Vagina (tissue), 2 donors: ENCODE data around the gene SPTA1.

Source experiments
- POLR2AphosphoS5 ChIP-seq, 2 donors: sonication (generic); formaldehyde crosslinking; IDR thresholded peaks; one replicate each; pipeline ENCODE4 v1.9.0; 2017; ENCODE audit warnings: antibody characterized with exemption in 2 of 2, mild to moderate bottlenecking in 2 of 2, low read depth in 1 of 2; ENCODE audit not compliant: insufficient read depth in 1 of 2
- TF ChIP-seq, protein P1 (sequence below), 3 experiments: fragments of 450-650 bp in 2 of 3; fragments of 200-600 bp in 1 of 3; sonication (generic) in 1 of 3; IDR thresholded peaks; one replicate each; pipeline ENCODE4 v1.5.1; 2017 to 2019; ENCODE audit warnings: antibody characterized with exemption in 3 of 3, mild to moderate bottlenecking in 2 of 3, moderate library complexity in 2 of 3

GRCh38 chr1:158600735-158601134, 85.8 kb downstream of the SPTA1 start:
- TF ChIP-seq, protein P1, sequence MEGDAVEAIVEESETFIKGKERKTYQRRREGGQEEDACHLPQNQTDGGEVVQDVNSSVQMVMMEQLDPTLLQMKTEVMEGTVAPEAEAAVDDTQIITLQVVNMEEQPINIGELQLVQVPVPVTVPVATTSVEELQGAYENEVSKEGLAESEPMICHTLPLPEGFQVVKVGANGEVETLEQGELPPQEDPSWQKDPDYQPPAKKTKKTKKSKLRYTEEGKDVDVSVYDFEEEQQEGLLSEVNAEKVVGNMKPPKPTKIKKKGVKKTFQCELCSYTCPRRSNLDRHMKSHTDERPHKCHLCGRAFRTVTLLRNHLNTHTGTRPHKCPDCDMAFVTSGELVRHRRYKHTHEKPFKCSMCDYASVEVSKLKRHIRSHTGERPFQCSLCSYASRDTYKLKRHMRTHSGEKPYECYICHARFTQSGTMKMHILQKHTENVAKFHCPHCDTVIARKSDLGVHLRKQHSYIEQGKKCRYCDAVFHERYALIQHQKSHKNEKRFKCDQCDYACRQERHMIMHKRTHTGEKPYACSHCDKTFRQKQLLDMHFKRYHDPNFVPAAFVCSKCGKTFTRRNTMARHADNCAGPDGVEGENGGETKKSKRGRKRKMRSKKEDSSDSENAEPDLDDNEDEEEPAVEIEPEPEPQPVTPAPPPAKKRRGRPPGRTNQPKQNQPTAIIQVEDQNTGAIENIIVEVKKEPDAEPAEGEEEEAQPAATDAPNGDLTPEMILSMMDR (IDR thresholded peaks at IDR 0.05) = no peak
- no peak for TF ChIP-seq POLR2AphosphoS5 (IDR thresholded peaks at IDR 0.05; ENCODE audit: insufficient read depth in 1 of 2, low read depth in 1 of 2)
